Measurements from ENCODE around the gene KRT10. TPM values are rescaled to one million over a fixed set of nuclear protein-coding genes. Genes with fewer than 3 reads are reported as not detected.

KRT10 gene
- total and polyA plus RNA-seq, 9 of the 15 experiments (the other 6 are each of a cell fraction or from before 2014, with no cell fraction given): 47.0 to 179 (median 76.2) TPM

- TF ChIP-seq CEBPG (CRISPR knock-in tag; IDR thresholded peaks at IDR 0.05) (no peak; the same call in 1 of the 2 replicates), CEBPG (tag; conservative IDR thresholded peaks at IDR 0.05 in 1 of 2, IDR thresholded peaks at IDR 0.05 in 1 of 2) (peak; percentile 80 to 89), ZNF551 (CRISPR knock-in tag; IDR thresholded peaks at IDR 0.05) (no peak), NCOA1 (IDR thresholded peaks at IDR 0.05; ENCODE audit: low read depth) (0 out of 2 replicates have a peak, but pooled peaks have one; percentile 37), E2F8 (IDR thresholded peaks at IDR 0.05; ENCODE audit: low read depth, partially characterized antibody) (no peak), TAL1 (IDR thresholded peaks at IDR 0.05) (peak; percentile 14; the same call in 1 of the 2 replicates), MEIS2 (IDR thresholded peaks at IDR 0.05; ENCODE audit: partially characterized antibody) (peak; percentile 97), FOXJ2 (tag; IDR thresholded peaks at IDR 0.05) (no peak), SNIP1 (IDR thresholded peaks at IDR 0.05; ENCODE audit: low read depth) (no peak), MXD1 (CRISPR knock-in tag; IDR thresholded peaks at IDR 0.05; ENCODE audit: borderline replicate concordance, poor library complexity, severe bottlenecking) (no peak), SRSF3 (IDR thresholded peaks at IDR 0.05; ENCODE audit: insufficient read depth, low read length) (no peak), TCF3 (CRISPR knock-in tag; IDR thresholded peaks at IDR 0.05) (peak; percentile 55), SREBF2 (CRISPR knock-in tag; IDR thresholded peaks at IDR 0.05) (no peak), CREM (IDR thresholded peaks at IDR 0.05; ENCODE audit: low read depth) (0 out of 2 replicates have a peak, but pooled peaks have one; percentile 14), E2F1 (CRISPR knock-in tag; IDR thresholded peaks at IDR 0.05) (no peak), CXXC5 (CRISPR knock-in tag; IDR thresholded peaks at IDR 0.05) (no peak), ZBTB2 (IDR thresholded peaks at IDR 0.05) (no peak), SMAD4 (CRISPR knock-in tag; conservative IDR thresholded peaks at IDR 0.05) (no peak), RFX7 (CRISPR knock-in tag; IDR thresholded peaks at IDR 0.05) (no peak), KDM5B (IDR thresholded peaks at IDR 0.05; ENCODE audit: insufficient replicate concordance, low read depth, low read length) (no peak), SUPT5H (IDR thresholded peaks at IDR 0.05) (no peak), HOMEZ (CRISPR knock-in tag; IDR thresholded peaks at IDR 0.05) (no peak)
Measured at GRCh38 chr17:40854175-40854814, 31.9 kb upstream of the KRT10 start (continued).
